ENCODE data around the gene ZRANB3.
"Not testable (repeated sequence)": the region's sequence is repeated elsewhere in the genome, so short reads cannot be mapped to it uniquely, and the experiment has no call there.

The ZRANB3 gene

GRCh38 chr2:135169900-135170753 is 360.9 kb downstream of the ZRANB3 start:
- DNase-seq, result no peak

- no peak for DNase-seq
Observed at GRCh38 chr2:135168204-135168856, 362.7 kb downstream of the ZRANB3 start.

GRCh38 chr2:135167273-135167672 is 363.7 kb downstream of the ZRANB3 start:
- no peak for DNase-seq

GRCh38 chr2:135164431-135164830 is 366.6 kb downstream of the ZRANB3 start:
- DNase-seq, result no peak

GRCh38 chr2:135163901-135164300 is 367.1 kb downstream of the ZRANB3 start:
- DNase-seq, result no peak

- DNase-seq, result no peak
Observed at GRCh38 chr2:135163306-135163705, 367.7 kb downstream of the ZRANB3 start.

GRCh38 chr2:135162786-135163185 is 368.2 kb downstream of the ZRANB3 start:
- no peak for DNase-seq

- DNase-seq, result no peak
Observed at GRCh38 chr2:135162377-135162776, 368.6 kb downstream of the ZRANB3 start.

- no peak for DNase-seq
Observed at GRCh38 chr2:135159191-135159590, 371.8 kb downstream of the ZRANB3 start.

- DNase-seq, result no peak
Observed at GRCh38 chr2:135157856-135158255, 373.2 kb downstream of the ZRANB3 start.

- no peak for DNase-seq
Observed at GRCh38 chr2:135154962-135155361, 376.1 kb downstream of the ZRANB3 start.

- no peak for DNase-seq
Observed at GRCh38 chr2:135152361-135152760, 378.7 kb downstream of the ZRANB3 start.

- no peak for DNase-seq
Observed at GRCh38 chr2:135151615-135152014, 379.4 kb downstream of the ZRANB3 start.

- no peak for DNase-seq
Observed at GRCh38 chr2:135150725-135151124, 380.3 kb downstream of the ZRANB3 start.

- DNase-seq, result no peak
Observed at GRCh38 chr2:135149251-135149650, 381.8 kb downstream of the ZRANB3 start.

GRCh38 chr2:135144343-135144742 is 386.7 kb downstream of the ZRANB3 start:
- DNase-seq, result no peak

GRCh38 chr2:135142323-135142722 is 388.7 kb downstream of the ZRANB3 start:
- DNase-seq, result no peak

GRCh38 chr2:135140606-135141005 is 390.4 kb downstream of the ZRANB3 start:
- no peak for DNase-seq

- DNase-seq, result no peak
Observed at GRCh38 chr2:135132314-135132713, 398.7 kb downstream of the ZRANB3 start.

- no peak for DNase-seq
Observed at GRCh38 chr2:135130751-135131150, 400.3 kb downstream of the ZRANB3 start.

GRCh38 chr2:135125940-135126339 is 405.1 kb downstream of the ZRANB3 start:
- no peak for DNase-seq

GRCh38 chr2:135124924-135125886 is 405.8 kb downstream of the ZRANB3 start:
- no peak for DNase-seq

- DNase-seq, result not testable (repeated sequence)
Observed at GRCh38 chr2:135121658-135122039, 409.4 kb downstream of the ZRANB3 start.

All from DMS79 (cell line).